ENCODE measurements around the gene MAP4K2. TPM values are rescaled to one million over a fixed set of nuclear protein-coding genes. Genes with fewer than 3 reads are reported as not detected.

Gene MAP4K2
- total and polyA plus RNA-seq, 2 of the 13 experiments (the other 11 are each of a cell fraction or from before 2014, with no cell fraction given): 8.3 to 17.6 TPM

DNA sequence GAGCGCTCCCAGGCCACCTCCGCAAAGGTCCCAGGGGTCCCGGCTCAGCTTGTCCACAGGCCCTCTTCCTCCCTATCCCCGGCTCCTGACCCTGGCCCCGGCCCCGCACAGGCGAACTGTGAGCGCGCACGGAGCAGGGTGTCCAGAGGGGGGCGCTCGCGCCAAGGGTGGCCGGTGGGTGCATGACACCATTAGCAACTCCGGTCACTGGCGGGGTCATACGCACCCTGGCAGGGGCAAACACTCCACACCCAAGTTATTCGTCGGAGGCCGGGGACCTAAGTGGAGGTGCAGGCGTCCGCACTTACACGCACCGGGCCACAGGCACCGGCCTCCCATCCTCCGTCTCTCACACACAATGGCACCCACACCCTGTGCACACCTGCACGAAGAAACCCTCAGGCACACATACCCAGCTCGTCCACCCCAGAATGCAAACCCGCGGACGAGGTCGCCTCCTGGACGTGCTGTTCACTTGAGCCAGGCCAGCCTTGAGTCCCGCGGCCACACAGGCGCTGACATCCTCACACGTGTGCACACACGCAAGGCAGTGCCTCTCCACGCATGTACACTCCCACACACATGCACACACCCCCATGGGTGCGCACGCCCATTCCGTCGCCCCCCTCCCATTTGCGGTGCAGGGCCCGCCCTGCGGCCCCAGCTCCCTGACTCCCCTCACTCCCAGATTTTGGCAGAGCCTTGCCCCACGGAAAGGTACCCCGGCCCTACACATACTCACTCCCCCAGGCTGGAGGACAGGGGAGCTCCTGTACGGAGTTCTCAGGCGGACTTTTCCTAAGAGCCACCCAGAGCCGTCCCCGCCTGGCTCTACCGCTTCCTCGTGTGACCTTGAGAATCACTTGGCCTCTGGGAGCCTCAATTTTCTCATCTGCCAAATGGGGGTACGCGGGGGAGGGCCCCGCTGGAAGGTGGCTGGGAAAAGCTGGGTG, 59.1 kb downstream of the MAP4K2 start, which contains the start of gene RASGRP2 (continued):
- TF ChIP-seq XRCC5 (optimal IDR thresholded peaks at IDR 0.05; ENCODE audit: low read length) (no peak), ZBTB1 (CRISPR knock-in tag; IDR thresholded peaks at IDR 0.05; ENCODE audit: borderline replicate concordance) (no peak), ATM (IDR thresholded peaks at IDR 0.05; ENCODE audit: borderline replicate concordance) (no peak), MED1 (CRISPR knock-in tag; IDR thresholded peaks at IDR 0.05) (no peak), ZNF576 (CRISPR knock-in tag; IDR thresholded peaks at IDR 0.05) (no peak), EZH2 (conservative IDR thresholded peaks at IDR 0.05; ENCODE audit: low read depth, low read length) (peak; percentile 91), KDM2A (CRISPR knock-in tag; IDR thresholded peaks at IDR 0.05; ENCODE audit: borderline replicate concordance, low read depth) (no peak; the same call in 1 of the 2 replicates), HCFC1 (IDR thresholded peaks at IDR 0.05; ENCODE audit: low read depth, low read length) (no peak), MLLT10 (CRISPR knock-in tag; IDR thresholded peaks at IDR 0.05) (no peak), BCLAF1 (IDR thresholded peaks at IDR 0.05) (no peak), KLF9 (CRISPR knock-in tag; IDR thresholded peaks at IDR 0.05; ENCODE audit: low read depth) (no peak), ZNF484 (CRISPR knock-in tag; IDR thresholded peaks at IDR 0.05; ENCODE audit: borderline replicate concordance, low read depth) (no peak), PAF1 (CRISPR knock-in tag; IDR thresholded peaks at IDR 0.05) (no peak)
- TF ChIP-seq, protein P1, sequence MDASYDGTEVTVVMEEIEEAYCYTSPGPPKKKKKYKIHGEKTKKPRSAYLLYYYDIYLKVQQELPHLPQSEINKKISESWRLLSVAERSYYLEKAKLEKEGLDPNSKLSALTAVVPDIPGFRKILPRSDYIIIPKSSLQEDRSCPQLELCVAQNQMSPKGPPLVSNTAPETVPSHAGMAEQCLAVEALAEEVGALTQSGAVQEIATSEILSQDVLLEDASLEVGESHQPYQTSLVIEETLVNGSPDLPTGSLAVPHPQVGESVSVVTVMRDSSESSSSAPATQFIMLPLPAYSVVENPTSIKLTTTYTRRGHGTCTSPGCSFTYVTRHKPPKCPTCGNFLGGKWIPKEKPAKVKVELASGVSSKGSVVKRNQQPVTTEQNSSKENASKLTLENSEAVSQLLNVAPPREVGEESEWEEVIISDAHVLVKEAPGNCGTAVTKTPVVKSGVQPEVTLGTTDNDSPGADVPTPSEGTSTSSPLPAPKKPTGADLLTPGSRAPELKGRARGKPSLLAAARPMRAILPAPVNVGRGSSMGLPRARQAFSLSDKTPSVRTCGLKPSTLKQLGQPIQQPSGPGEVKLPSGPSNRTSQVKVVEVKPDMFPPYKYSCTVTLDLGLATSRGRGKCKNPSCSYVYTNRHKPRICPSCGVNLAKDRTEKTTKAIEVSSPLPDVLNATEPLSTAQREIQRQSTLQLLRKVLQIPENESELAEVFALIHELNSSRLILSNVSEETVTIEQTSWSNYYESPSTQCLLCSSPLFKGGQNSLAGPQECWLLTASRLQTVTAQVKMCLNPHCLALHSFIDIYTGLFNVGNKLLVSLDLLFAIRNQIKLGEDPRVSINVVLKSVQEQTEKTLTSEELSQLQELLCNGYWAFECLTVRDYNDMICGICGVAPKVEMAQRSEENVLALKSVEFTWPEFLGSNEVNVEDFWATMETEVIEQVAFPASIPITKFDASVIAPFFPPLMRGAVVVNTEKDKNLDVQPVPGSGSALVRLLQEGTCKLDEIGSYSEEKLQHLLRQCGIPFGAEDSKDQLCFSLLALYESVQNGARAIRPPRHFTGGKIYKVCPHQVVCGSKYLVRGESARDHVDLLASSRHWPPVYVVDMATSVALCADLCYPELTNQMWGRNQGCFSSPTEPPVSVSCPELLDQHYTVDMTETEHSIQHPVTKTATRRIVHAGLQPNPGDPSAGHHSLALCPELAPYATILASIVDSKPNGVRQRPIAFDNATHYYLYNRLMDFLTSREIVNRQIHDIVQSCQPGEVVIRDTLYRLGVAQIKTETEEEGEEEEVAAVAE (CRISPR knock-in tag; IDR thresholded peaks at IDR 0.05; ENCODE audit: borderline replicate concordance): no peak
- TF ChIP-seq, protein P2, sequence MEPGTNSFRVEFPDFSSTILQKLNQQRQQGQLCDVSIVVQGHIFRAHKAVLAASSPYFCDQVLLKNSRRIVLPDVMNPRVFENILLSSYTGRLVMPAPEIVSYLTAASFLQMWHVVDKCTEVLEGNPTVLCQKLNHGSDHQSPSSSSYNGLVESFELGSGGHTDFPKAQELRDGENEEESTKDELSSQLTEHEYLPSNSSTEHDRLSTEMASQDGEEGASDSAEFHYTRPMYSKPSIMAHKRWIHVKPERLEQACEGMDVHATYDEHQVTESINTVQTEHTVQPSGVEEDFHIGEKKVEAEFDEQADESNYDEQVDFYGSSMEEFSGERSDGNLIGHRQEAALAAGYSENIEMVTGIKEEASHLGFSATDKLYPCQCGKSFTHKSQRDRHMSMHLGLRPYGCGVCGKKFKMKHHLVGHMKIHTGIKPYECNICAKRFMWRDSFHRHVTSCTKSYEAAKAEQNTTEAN (CRISPR knock-in tag; conservative IDR thresholded peaks at IDR 0.05): no peak
- TF ChIP-seq, protein P3, sequence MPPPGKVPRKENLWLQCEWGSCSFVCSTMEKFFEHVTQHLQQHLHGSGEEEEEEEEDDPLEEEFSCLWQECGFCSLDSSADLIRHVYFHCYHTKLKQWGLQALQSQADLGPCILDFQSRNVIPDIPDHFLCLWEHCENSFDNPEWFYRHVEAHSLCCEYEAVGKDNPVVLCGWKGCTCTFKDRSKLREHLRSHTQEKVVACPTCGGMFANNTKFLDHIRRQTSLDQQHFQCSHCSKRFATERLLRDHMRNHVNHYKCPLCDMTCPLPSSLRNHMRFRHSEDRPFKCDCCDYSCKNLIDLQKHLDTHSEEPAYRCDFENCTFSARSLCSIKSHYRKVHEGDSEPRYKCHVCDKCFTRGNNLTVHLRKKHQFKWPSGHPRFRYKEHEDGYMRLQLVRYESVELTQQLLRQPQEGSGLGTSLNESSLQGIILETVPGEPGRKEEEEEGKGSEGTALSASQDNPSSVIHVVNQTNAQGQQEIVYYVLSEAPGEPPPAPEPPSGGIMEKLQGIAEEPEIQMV (CRISPR knock-in tag; IDR thresholded peaks at IDR 0.05; ENCODE audit: low read depth): no peak
